SK-N-SH (cell line): ENCODE measurements around the gene ZSCAN5C. TPM values are rescaled to one million over a fixed set of nuclear protein-coding genes. Genes with fewer than 3 reads are reported as not detected.
A peak's percentile ranks its signal among the peaks of the same experiment; 100 is the strongest.

ENCODE experiments used
- CTCF ChIA-PET: fragments of 300-600, 350-600 bp; formaldehyde crosslinking; extraction: SDS; loops from one replicate; lab custom pipeline; 2021; lab: Yijun Ruan, JAX
- POLR2A ChIA-PET: fragments of 350-600 bp; sonication (Branson Sonifier 250); formaldehyde crosslinking; extraction: SDS; loops from one replicate; lab custom pipeline; 2020; ENCODE audit warnings: antibody characterized with exemption, inconsistent platforms; lab: Yijun Ruan, JAX
- DNase-seq: peaks from one replicate; pipeline ENCODE4 v3.0.0; 2012
- H2AFZ ChIP-seq: fragments of 200-600 bp; sonication (generic); 2 replicates; pipeline ENCODE4 v1.8.1; 2016; ENCODE audit warnings: antibody characterized with exemption, mild to moderate bottlenecking, low read depth
- H3F3A ChIP-seq: fragments of 200-600 bp; sonication (generic); replicated peaks from 2 replicates; pipeline ENCODE3; 2016; ENCODE audit warnings: antibody characterized with exemption, mild to moderate bottlenecking; ENCODE audit not compliant: insufficient read depth
- H3K27ac ChIP-seq, 2 experiments: fragments of 200-500 bp in 1 of 2; fragments of 200-600 bp in 1 of 2; sonication (Bioruptor generic) in 1 of 2; sonication (generic), shearing (Covaris generic) in 1 of 2; 2 replicates each; pipeline versions ENCODE4 v1.5.1 to v1.6.1; 2014 to 2016; ENCODE audit warnings: low read depth in 2 of 2, inconsistent platforms in 1 of 2, low read length in 1 of 2, mild to moderate bottlenecking in 1 of 2, mixed read lengths in 1 of 2
- H3K27me3 ChIP-seq: fragments of 200-600 bp; sonication (generic), shearing (Covaris generic); 2 replicates; pipeline ENCODE4 v1.6.1; 2016; ENCODE audit warnings: mixed run types; ENCODE audit not compliant: insufficient read depth
- H3K36me3 ChIP-seq, 2 experiments: fragments of 200-500 bp in 1 of 2; fragments of 200-600 bp in 1 of 2; sonication (Bioruptor generic) in 1 of 2; sonication (generic) in 1 of 2; replicated peaks in 1 of 2; 2 replicates each; pipeline versions ENCODE3 to v1.5.1; 2014 to 2016; ENCODE audit warnings: low read length in 1 of 2, mild to moderate bottlenecking in 1 of 2; ENCODE audit not compliant: insufficient read depth in 2 of 2, control insufficient read depth in 1 of 2
- H3K4me1 ChIP-seq, 2 experiments: fragments of 200-500 bp in 1 of 2; fragments of 200-600 bp in 1 of 2; sonication (Bioruptor generic) in 1 of 2; sonication (generic), shearing (Covaris generic) in 1 of 2; 2 replicates each; pipeline versions ENCODE4 v1.5.1 to v1.6.1; 2014 to 2016; ENCODE audit warnings: low read depth in 1 of 2, low read length in 1 of 2, mixed run types in 1 of 2; ENCODE audit not compliant: insufficient read depth in 2 of 2, control insufficient read depth in 1 of 2
- H3K4me2 ChIP-seq: fragments of 200-600 bp; sonication (generic), shearing (Covaris generic); 2 replicates; pipeline ENCODE4 v1.6.1; 2017; ENCODE audit warnings: mixed run types
- H3K4me3 ChIP-seq, 2 experiments: fragments of 200-500 bp in 1 of 2; fragments of 200-600 bp in 1 of 2; sonication (Bioruptor generic) in 1 of 2; sonication (generic), shearing (Covaris generic) in 1 of 2; 2 replicates each; pipeline versions ENCODE4 v1.5.1 to v1.8.1; 2014 to 2016; ENCODE audit warnings: low read depth in 2 of 2, inconsistent platforms in 1 of 2, low read length in 1 of 2, mild to moderate bottlenecking in 1 of 2, mixed read lengths in 1 of 2, moderate library complexity in 1 of 2
- H3K79me2 ChIP-seq: fragments of 200-600 bp; sonication (generic); 2 replicates; pipeline ENCODE4 v1.8.1; 2017; ENCODE audit warnings: mild to moderate bottlenecking; ENCODE audit not compliant: insufficient read depth
- H3K9ac ChIP-seq: fragments of 200-600 bp; sonication (generic); 2 replicates; pipeline ENCODE4 v1.6.1; 2017; ENCODE audit warnings: mixed run types
- H3K9me2 ChIP-seq: fragments of 200-600 bp; sonication (generic); 2 replicates; pipeline ENCODE4 v1.6.1; 2017; ENCODE audit warnings: mixed run types
- H3K9me3 ChIP-seq: fragments of 200-600 bp; sonication (generic); 2 replicates; pipeline ENCODE4 v1.6.1; 2017; ENCODE audit warnings: mixed run types, mild to moderate bottlenecking, moderate library complexity
- H4K20me1 ChIP-seq: fragments of 200-600 bp; sonication (generic); 2 replicates; pipeline ENCODE4 v1.6.1; 2017; ENCODE audit warnings: mild to moderate bottlenecking, mixed run types; ENCODE audit not compliant: insufficient read depth
- CHD2 ChIP-seq: fragments of 150-350 bp; IDR thresholded peaks from 2 replicates; pipeline ENCODE4 v1.6.1; 2018; ENCODE audit warnings: low read length; ENCODE audit not compliant: partially characterized antibody
- CTCF ChIP-seq: fragments of 200-600 bp; sonication (generic); IDR thresholded peaks from 2 replicates; pipeline ENCODE4 v1.6.1; 2017; ENCODE audit warnings: antibody characterized with exemption, mild to moderate bottlenecking, moderate library complexity
- EP300 ChIP-seq, 2 experiments: IDR thresholded peaks; 2 replicates each; pipeline versions ENCODE4 v1.4.0 to v1.6.1; 2012; ENCODE audit warnings: borderline replicate concordance in 1 of 2, low read depth in 1 of 2, low read length in 1 of 2
- EZH2phosphoT487 ChIP-seq: fragments of 200-600 bp; sonication (generic); IDR thresholded peaks from 2 replicates; pipeline ENCODE4 v1.6.1; 2017; ENCODE audit warnings: low read depth, mixed run types, mild to moderate bottlenecking, antibody characterized with exemption, moderate library complexity, borderline replicate concordance
- FOSL2 ChIP-seq: IDR thresholded peaks from 2 replicates; pipeline ENCODE4 v1.4.0; 2012; ENCODE audit warnings: low read depth, mild to moderate bottlenecking, moderate library complexity, borderline replicate concordance
- FOXJ3 ChIP-seq: sonication (generic); formaldehyde crosslinking; IDR thresholded peaks from 2 replicates; pipeline ENCODE4 v1.5.1; 2020; ENCODE audit warnings: mild to moderate bottlenecking, missing genetic modification reagents
- FOXM1 ChIP-seq: IDR thresholded peaks from 2 replicates; pipeline ENCODE4 v1.4.0; 2012; ENCODE audit warnings: low read depth, mild to moderate bottlenecking
- JUND ChIP-seq: IDR thresholded peaks from 2 replicates; pipeline ENCODE4 v1.4.0; 2012
- RFX5 ChIP-seq: IDR thresholded peaks from 2 replicates; pipeline ENCODE4 v1.6.1; 2012; ENCODE audit warnings: mild to moderate bottlenecking, improper control_type of control experiment, low read length
- RXRA ChIP-seq: IDR thresholded peaks from 2 replicates; pipeline ENCODE4 v1.4.0; 2012; ENCODE audit warnings: low read depth, mild to moderate bottlenecking, borderline replicate concordance
- SMC3 ChIP-seq: IDR thresholded peaks from 2 replicates; pipeline ENCODE4 v1.6.1; 2012; ENCODE audit warnings: low read depth, low read length, improper control_type of control experiment
- TCF12 ChIP-seq: IDR thresholded peaks from 2 replicates; pipeline ENCODE4 v1.4.0; 2012
- TEAD4 ChIP-seq: IDR thresholded peaks from 2 replicates; pipeline ENCODE4 v1.4.0; 2012; ENCODE audit warnings: mild to moderate bottlenecking, borderline replicate concordance; ENCODE audit not compliant: insufficient read depth
- USF2 ChIP-seq: fragments of 150-350 bp; IDR thresholded peaks from 2 replicates; pipeline ENCODE4 v1.6.1; 2017; ENCODE audit warnings: antibody characterized with exemption, low read length, low read depth, borderline replicate concordance
- WGBS: methylation state at CpG from one replicate; pipeline ENCODE4 v1.1.6; 2017; ENCODE audit warnings: low lambda C conversion rate; 5-methylcytosine and 5-hydroxymethylcytosine counted together
- polyA plus RNA-seq, 3 experiments: library from polyadenylated mRNA; depleted of rRNA; stranded (reverse); fragments of >200 nt; gene quantifications; 2 replicates each; pipeline ENCODE4 v1.2.3, GENCODE V29; 2012
- TF ChIP-seq, protein P1 (sequence below): fragments of 150-350 bp; IDR thresholded peaks from 2 replicates; pipeline ENCODE4 v1.6.1; 2016; ENCODE audit warnings: mild to moderate bottlenecking, low read depth, low read length
- TF ChIP-seq, protein P2 (sequence below): IDR thresholded peaks from 2 replicates; pipeline ENCODE4 v1.4.0; 2012; ENCODE audit warnings: low read depth
- TF ChIP-seq, protein P3 (sequence below): IDR thresholded peaks from 2 replicates; pipeline ENCODE4 v1.4.0; 2012; ENCODE audit warnings: low read depth, borderline replicate concordance

The ZSCAN5C gene
- polyA plus RNA-seq, 1 of the 3 experiments (the other 2 are of a cell fraction) = not detected

- TF ChIP-seq FOSL2 (peak; percentile 42; the same call in 1 of the 2 replicates), SMC3 (no peak)
These were observed 31.8 kb upstream of the ZSCAN5C start (continued) for GRCh38 chr19:56170261-56170660.

GRCh38 chr19:56174086-56174485 is 28.0 kb upstream of the ZSCAN5C start:
- POLR2A ChIA-PET = no interaction called here
- 8% methylated on average over 9 of the region's 9 CpGs for WGBS
- CTCF ChIA-PET = interaction anchor here (1.5 to 7.1 kb wide), 5 partner anchors 32 to 107 kb away, joined by 3 to 56 read pairs (median 46); no protein-coding TSS in a partner anchor
- Histone ChIP-seq H3K79me2 (no peaks in the 10 kb centered on the region), H3K4me2 (no peak overlapping the region), H3K9me3 (no peaks in the 10 kb centered on the region), H3K36me3 (no peaks in the 10 kb centered on the region), H3K9ac (no peak overlapping the region), H3K4me3 (no peak overlapping the region), H3K4me1 (no peaks in the 10 kb centered on the region), H4K20me1 (no peaks in the 10 kb centered on the region), H3F3A (no peaks in the 10 kb centered on the region), H3K27ac (no peak overlapping the region), H3K27me3 (peaks cover 54% of the 10 kb centered on the region), H2AFZ (no peak overlapping the region), H3K9me2 (no peaks in the 10 kb centered on the region)
- DNase-seq = no peak
- no peak for TF ChIP-seq RXRA
- TF ChIP-seq, protein P1, sequence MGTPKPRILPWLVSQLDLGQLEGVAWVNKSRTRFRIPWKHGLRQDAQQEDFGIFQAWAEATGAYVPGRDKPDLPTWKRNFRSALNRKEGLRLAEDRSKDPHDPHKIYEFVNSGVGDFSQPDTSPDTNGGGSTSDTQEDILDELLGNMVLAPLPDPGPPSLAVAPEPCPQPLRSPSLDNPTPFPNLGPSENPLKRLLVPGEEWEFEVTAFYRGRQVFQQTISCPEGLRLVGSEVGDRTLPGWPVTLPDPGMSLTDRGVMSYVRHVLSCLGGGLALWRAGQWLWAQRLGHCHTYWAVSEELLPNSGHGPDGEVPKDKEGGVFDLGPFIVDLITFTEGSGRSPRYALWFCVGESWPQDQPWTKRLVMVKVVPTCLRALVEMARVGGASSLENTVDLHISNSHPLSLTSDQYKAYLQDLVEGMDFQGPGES = no peak
- TF ChIP-seq JUND = no peak
- TF ChIP-seq RFX5 = no peak
- no peak for TF ChIP-seq FOXM1
- TF ChIP-seq EZH2phosphoT487 = no peak
- TF ChIP-seq, protein P2, sequence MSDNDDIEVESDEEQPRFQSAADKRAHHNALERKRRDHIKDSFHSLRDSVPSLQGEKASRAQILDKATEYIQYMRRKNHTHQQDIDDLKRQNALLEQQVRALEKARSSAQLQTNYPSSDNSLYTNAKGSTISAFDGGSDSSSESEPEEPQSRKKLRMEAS = no peak
- TF ChIP-seq FOSL2 = no peak
- TF ChIP-seq, protein P3, sequence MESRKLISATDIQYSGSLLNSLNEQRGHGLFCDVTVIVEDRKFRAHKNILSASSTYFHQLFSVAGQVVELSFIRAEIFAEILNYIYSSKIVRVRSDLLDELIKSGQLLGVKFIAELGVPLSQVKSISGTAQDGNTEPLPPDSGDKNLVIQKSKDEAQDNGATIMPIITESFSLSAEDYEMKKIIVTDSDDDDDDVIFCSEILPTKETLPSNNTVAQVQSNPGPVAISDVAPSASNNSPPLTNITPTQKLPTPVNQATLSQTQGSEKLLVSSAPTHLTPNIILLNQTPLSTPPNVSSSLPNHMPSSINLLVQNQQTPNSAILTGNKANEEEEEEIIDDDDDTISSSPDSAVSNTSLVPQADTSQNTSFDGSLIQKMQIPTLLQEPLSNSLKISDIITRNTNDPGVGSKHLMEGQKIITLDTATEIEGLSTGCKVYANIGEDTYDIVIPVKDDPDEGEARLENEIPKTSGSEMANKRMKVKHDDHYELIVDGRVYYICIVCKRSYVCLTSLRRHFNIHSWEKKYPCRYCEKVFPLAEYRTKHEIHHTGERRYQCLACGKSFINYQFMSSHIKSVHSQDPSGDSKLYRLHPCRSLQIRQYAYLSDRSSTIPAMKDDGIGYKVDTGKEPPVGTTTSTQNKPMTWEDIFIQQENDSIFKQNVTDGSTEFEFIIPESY = no peak
- no peak for TF ChIP-seq SMC3

- Histone ChIP-seq H3K4me2 (no peak overlapping the region), H3K4me3 (no peak overlapping the region), H2AFZ (no peak overlapping the region), H3K27ac (no peak overlapping the region), H3K36me3 (no peaks in the 10 kb centered on the region), H3K9me2 (no peaks in the 10 kb centered on the region), H3K79me2 (no peaks in the 10 kb centered on the region), H3K9ac (no peak overlapping the region), H3K27me3 (peaks cover 56% of the 10 kb centered on the region), H3K9me3 (no peaks in the 10 kb centered on the region), H4K20me1 (no peaks in the 10 kb centered on the region), H3F3A (no peaks in the 10 kb centered on the region), H3K4me1 (no peaks in the 10 kb centered on the region)
- ChIA-PET CTCF (interaction anchor here (1.5 to 7.1 kb wide), 6 partner anchors 32 to 159 kb away, joined by 3 to 56 read pairs (median 5); no protein-coding TSS in a partner anchor), POLR2A (no interaction called here)
- WGBS = 22% methylated on average over 11 of the region's 11 CpGs
- no peak for DNase-seq
- TF ChIP-seq USF2 = no peak
- no peak for TF ChIP-seq CHD2
- no peak for TF ChIP-seq CTCF
- TF ChIP-seq, protein P2 = no peak
- no peak for TF ChIP-seq RFX5
- no peak for TF ChIP-seq TCF12
- no peak for TF ChIP-seq EP300 (IDR thresholded peaks at IDR 0.05; ENCODE audit: borderline replicate concordance in 1 of 2, low read depth in 1 of 2, low read length in 1 of 2)
- no peak for TF ChIP-seq FOXJ3 (CRISPR knock-in tag)
- TF ChIP-seq TEAD4 = no peak
These were observed 27.5 kb upstream of the ZSCAN5C start for GRCh38 chr19:56174550-56174949.
